Epithelial cell of prostate (primary cell): ENCODE results near the gene CAMK2B.

Experiments used
- DNase-seq: peaks from one replicate; pipeline ENCODE4 v3.0.0-alpha.2; 2011; ENCODE audit warnings: low read depth, low spot score
- H3K27ac ChIP-seq: fragments of 450-650 bp; 2 replicates; pipeline ENCODE4 v1.5.1; 2017; ENCODE audit warnings: mild to moderate bottlenecking

CAMK2B gene

GRCh38 chr7:44289341-44290251, 35.8 kb downstream of the CAMK2B start:
- DNase-seq = no peak

GRCh38 chr7:44288811-44289340, 36.5 kb downstream of the CAMK2B start:
- H3K27ac ChIP-seq = no peak overlapping the region
- DNase-seq = no peak

More at GRCh38 chr7:44289341-44290251, 35.8 kb downstream of the CAMK2B start:
- no peak overlapping the region for H3K27ac ChIP-seq

GRCh38 chr7:44288381-44288685, 37.1 kb downstream of the CAMK2B start:
- no peak for DNase-seq
- H3K27ac ChIP-seq = no peak overlapping the region

GRCh38 chr7:44287488-44288380, 37.7 kb downstream of the CAMK2B start:
- DNase-seq = no peak

GRCh38 chr7:44286618-44287487, 38.5 kb downstream of the CAMK2B start:
- DNase-seq = no peak
- no peak overlapping the region for H3K27ac ChIP-seq

More at GRCh38 chr7:44287488-44288380, 37.7 kb downstream of the CAMK2B start:
- no peak overlapping the region for H3K27ac ChIP-seq

GRCh38 chr7:44286182-44286617, 39.2 kb downstream of the CAMK2B start:
- H3K27ac ChIP-seq = no peak overlapping the region
- DNase-seq = no peak

- DNase-seq = no peak
- H3K27ac ChIP-seq = no peak overlapping the region
Measured at GRCh38 chr7:44285561-44285960, 39.8 kb downstream of the CAMK2B start.

GRCh38 chr7:44284881-44285541, 40.4 kb downstream of the CAMK2B start:
- DNase-seq = no peak
- H3K27ac ChIP-seq = no peak overlapping the region

- H3K27ac ChIP-seq = no peak overlapping the region
- DNase-seq = no peak
Measured at GRCh38 chr7:44284216-44284615, 41.2 kb downstream of the CAMK2B start.

GRCh38 chr7:44283381-44284211, 41.8 kb downstream of the CAMK2B start:
- H3K27ac ChIP-seq = no peak overlapping the region
- DNase-seq = no peak

GRCh38 chr7:44282601-44283171, 42.7 kb downstream of the CAMK2B start:
- no peak for DNase-seq
- H3K27ac ChIP-seq = no peak overlapping the region

GRCh38 chr7:44281811-44282600, 43.4 kb downstream of the CAMK2B start:
- no peak for DNase-seq

GRCh38 chr7:44280993-44281721, 44.2 kb downstream of the CAMK2B start:
- no peak overlapping the region for H3K27ac ChIP-seq
- no peak for DNase-seq

More at GRCh38 chr7:44281811-44282600, 43.4 kb downstream of the CAMK2B start:
- H3K27ac ChIP-seq = no peak overlapping the region

- DNase-seq = no peak
- H3K27ac ChIP-seq = no peak overlapping the region
Measured at GRCh38 chr7:44280636-44280992, 44.8 kb downstream of the CAMK2B start.

- no peak for DNase-seq
- no peak overlapping the region for H3K27ac ChIP-seq
Measured at GRCh38 chr7:44279731-44280505, 45.5 kb downstream of the CAMK2B start.

GRCh38 chr7:44279286-44279685, 46.1 kb downstream of the CAMK2B start:
- H3K27ac ChIP-seq = no peak overlapping the region
- DNase-seq = no peak
